GM21737 (cell line): ENCODE data around the gene JSRP1.
A peak's percentile ranks its signal among the peaks of the same experiment; 100 is the strongest.
"Not testable (repeated sequence)": the region's sequence is repeated elsewhere in the genome, so short reads cannot be mapped to it uniquely, and the experiment has no call there.

Source experiments
- ATAC-seq: cut with Tn5 transposase; IDR thresholded peaks from one replicate; pipeline ENCODE4 v1.9.1; 2021; ENCODE audit warnings: mild to moderate bottlenecking, moderate library complexity; ENCODE audit not compliant: unreplicated experiment

The JSRP1 gene

GRCh38 chr19:2282062-2282861 lies 26.0 kb upstream of the JSRP1 start, which contains the start of gene PEAK3:
Gene PEAK3, minus strand, starts transcription at chr19:2282175. Its CDS starts 1,244 bp downstream, at chr19:2280931.
- no peak for ATAC-seq

DNA sequence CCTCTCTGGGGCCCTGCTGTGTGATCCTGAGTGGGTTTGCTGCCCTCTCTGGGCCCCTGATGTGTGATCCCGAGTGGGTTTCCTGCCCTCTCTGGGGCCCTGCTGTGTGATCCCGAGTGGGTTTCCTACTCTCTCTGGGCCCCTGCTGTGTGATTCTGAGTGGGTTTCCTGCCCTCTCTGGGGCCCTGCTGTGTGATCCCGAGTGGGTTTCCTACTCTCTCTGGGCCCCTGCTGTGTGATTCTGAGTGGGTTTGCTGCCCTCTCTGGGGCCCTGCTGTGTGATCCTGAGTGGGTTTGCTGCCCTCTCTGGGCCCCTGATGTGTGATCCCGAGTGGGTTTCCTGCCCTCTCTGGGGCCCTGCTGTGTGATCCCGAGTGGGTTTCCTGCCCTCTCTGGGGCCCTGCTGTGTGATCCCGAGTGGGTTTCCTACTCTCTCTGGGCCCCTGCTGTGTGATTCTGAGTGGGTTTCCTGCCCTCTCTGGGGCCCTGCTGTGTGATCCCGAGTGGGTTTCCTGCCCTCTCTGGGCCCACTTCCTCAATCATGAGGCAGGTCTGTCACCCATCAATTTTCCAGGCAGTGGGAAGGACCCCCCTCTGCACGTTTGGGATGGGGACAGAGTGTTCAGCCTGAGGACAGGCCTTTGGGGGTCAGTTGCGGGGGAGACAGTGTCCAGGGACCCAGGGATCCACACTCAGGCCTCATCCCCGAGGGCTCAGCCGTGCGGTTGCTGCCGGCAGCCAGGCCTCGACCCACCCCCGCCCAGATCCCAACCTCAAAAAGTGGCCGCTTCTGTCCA lies 25.2 kb upstream of the JSRP1 start:
- ATAC-seq, result not testable (repeated sequence)

DNA sequence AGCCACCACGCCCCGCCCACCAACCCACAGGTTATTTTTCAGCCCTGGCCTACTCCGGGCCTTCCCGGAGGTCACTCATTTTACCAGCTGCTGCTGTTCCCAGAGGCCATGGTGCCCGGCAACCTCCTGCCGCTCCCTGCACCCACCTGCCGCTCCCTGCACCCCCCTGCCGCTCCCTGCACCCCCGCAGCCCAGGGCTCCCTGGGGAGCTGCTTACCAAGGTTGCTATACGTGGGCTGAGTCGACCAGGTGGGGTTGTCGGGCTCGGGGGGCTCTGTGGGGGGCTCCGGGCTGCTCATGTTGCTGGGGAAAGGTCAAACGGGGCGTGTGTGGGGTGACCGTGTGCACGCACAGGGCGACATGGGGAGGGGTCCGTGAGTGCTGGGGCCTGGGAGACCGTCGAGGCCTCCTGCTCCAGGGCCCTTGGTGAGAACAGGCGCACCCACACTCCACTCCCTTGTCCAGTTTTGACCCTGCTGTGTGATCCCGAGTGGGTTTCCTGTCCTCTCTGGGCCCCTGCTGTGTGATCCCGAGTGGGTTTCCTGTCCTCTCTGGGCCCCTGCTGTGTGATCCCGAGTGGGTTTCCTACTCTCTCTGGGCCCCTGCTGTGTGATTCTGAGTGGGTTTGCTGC lies 24.5 kb upstream of the JSRP1 start:
- ATAC-seq, result no peak

GRCh38 chr19:2278459-2279158 lies 22.4 kb upstream of the JSRP1 start:
- ATAC-seq, result no peak

DNA sequence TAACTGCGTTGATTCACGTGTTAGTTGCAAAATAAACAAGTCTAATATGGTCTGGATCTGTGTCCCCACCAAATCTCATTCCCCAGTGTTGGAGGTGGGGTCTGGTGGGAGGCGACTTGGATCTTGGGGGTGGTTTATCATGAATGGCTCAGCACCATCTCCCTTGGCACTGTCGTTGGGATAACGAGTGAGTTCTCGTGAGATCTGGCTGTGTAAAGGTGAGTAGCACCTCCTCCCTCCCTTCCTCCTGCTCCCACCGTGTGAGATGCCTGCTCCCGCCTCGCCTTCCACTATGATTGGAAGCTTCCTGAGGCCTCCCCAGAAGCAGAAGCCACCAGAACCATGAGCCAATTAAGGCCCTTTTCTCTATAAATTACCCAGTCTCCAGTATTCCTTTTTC lies 20.9 kb upstream of the JSRP1 start:
- ATAC-seq, result no peak

GRCh38 chr19:2276429-2276986 lies 20.3 kb upstream of the JSRP1 start:
- no peak for ATAC-seq

DNA sequence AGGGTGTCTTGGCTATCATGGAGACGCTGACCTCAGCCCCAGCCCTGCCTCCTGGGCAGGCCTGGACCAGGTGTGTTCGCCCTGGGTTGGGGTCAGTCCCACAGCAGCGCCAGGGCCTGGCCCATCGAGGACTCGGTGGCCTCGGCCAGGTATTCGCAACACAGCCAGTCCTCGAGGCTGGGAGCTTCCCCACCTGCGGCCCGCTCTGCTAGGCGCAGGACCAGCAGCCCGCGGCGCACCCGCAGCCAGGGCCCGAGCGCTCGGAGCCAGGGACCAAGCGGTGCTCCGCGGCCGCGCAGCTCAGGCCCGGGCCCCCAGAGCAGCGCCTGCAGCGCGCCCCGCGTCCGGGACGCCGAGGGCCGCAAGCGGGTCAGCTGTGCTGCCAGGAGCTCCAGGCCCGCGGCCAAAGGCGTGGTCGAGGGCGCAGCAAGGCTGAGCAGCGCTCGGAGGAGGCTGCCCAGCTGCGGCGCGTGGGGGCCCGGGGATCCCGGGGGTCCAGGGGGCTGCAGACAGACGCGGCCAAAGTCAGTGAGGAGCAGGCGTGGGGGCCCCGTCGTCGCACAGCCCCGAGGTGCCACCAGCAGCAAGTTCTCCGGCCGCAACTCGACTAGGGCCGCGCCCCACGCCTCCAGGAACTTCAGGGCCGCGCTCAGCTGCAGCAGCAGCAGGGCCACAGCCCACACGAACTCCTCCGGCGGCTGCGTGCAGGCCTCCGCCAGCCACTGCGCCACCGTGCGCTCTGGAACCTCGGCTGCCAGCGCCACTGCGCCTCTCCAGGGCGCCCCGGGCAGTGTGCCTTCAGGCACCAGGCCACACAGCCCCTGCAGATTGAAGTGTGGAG lies 19.6 kb upstream of the JSRP1 start:
- no peak for ATAC-seq

- ATAC-seq, result no peak
These were observed 18.8 kb upstream of the JSRP1 start for GRCh38 chr19:2274931-2275535.

DNA sequence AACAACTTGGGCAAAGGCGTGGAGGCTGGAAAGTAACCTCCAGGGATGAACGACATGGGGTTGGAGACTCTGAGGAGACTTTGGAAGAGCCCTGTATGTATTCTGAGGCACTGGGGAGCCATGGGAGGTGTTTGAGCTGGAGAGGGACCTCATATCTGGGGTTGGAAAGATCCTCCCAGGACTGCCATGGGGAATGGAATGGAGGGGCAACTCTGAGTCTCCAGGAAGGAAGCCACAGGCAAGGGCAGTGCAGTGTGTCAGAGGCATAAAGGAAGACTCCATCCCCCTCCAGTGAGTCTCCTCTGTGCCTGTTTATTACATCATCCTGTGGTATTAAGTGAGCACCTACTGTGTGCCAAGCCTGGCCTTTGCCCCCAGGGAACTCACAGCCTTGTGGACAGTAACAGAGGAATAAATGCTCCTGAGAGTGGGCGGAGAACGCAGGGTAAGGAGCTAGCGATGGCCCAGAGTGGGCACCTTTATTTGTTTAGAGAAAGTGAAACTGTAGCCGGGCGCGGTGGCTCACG lies 18.0 kb upstream of the JSRP1 start:
- ATAC-seq, result no peak

DNA sequence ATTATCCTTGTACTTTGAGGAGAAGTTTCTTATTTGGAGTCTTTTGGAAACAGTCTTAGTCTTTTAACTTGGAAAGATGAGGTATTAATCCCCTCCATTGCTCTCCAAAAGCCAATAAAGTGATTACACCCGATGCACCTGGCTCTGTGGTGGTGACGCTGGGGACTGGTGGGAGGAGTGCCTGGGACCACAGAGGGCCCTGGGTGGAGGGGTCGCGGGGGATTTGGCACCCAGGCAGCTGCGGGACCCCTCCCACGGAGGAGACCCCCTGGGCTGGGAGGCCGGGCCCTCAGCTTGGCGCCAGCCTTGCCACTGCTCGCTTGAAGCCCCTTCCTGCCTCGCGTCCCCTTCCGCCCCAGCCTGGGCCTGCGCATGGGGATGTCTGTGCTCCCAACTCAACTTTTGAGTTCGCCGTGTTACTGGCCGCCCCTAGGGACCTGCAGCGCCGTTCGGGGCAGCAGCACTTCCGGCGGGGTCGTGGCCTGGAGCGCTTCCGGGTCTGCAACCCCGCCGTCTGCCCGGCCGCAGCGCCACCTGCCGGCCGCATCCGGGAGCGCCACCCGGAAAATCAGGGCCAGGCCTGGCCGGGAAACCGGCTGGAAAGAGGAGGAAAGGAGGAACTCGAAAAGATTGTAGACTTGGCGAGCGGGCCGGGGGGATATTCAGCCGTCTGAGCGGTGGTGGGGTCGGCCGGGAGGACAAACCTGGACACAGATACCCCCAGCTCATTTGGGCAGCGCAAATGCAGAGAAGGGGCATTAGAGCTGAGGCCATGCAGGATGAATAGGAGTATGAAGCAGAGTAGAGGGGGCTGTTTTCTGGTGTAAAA lies 17.4 kb upstream of the JSRP1 start:
- ATAC-seq, result peak; percentile 28

DNA sequence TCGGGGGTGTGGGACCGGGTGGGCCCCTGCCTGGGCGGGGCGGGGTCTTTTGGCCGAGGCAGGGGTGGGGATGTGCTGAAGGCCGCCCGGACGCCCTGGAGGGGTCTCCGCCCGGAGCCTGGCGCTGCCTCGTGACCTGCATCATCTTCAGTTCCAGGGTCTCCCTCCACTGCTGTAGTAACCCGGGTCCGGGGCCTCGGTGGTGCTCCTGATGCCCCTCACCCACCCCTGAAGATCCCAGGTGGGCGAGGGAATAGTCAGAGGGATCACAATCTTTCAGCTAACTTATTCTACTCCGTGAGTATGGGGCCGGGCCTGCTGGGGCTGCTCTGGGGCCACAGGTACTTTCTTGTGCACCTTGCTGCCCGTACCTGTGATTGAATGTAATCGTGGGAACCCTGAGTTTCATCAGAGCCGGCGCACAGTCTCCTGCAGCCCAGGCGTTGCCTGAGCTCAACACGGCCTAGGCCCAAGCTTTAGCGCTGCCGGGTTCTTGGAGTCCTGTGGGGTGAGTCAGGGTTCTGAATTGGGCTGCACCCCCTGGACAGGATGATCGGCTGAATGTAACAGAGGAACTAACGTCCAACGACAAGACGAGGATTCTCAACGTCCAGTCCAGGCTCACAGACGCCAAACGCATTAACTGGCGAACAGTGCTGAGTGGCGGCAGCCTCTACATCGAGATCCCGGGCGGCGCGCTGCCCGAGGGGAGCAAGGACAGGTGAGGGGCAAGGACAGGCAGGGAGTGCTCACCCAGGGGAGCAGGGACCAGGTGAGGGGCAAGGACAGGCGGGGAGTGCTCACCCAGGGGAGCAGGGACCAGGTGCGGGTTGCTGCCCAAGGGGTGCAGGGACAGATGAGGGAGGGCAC lies 15.3 kb upstream of the JSRP1 start:
- no peak for ATAC-seq

DNA sequence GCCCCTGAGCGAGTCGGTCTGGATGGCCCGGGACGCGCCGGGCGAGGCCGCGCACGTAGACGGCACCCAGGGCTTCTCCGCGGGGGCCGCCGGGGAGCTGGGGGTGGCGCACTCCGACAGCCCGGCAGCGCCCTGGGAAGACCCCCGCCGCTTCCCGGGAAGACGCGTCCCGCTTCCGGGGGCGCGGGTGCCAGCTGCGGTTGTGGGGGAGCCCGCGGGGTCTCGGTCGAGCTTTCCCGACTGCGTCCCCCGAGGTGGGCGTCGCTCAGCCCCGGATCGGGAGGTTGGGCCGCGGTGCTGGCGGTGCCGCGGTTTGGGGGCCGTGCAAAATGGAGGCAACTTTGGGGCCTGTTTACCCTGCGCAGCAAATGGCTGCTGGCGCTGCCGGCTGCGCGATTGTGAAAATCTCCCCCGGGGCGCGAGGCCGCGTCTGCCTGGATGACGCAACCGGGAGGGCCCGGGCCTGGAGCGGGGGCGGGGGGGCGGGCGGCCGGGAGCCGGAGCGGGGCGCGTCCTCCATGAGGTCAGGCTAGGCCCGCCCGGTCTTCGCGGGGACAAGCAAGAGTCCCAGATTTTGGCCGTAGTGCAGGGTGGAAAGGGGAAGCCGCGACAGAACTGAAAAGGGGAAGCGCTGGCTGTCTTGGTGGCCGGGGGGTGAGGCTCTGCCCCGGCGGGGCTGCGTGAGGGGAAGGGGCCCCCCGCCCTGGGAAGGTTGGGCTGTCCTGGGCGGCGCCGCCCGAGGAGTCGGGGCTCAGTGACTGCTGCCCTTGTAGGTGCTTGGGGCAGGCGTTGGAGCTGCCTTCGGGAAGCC lies 14.4 kb upstream of the JSRP1 start:
- ATAC-seq, result no peak

GRCh38 chr19:2270157-2270422 lies 13.9 kb upstream of the JSRP1 start:
- ATAC-seq, result no peak

- ATAC-seq, result peak; percentile 42
These were observed 13.3 kb upstream of the JSRP1 start for GRCh38 chr19:2269244-2270156.

GRCh38 chr19:2268861-2269243 lies 12.6 kb upstream of the JSRP1 start:
- no peak for ATAC-seq

DNA sequence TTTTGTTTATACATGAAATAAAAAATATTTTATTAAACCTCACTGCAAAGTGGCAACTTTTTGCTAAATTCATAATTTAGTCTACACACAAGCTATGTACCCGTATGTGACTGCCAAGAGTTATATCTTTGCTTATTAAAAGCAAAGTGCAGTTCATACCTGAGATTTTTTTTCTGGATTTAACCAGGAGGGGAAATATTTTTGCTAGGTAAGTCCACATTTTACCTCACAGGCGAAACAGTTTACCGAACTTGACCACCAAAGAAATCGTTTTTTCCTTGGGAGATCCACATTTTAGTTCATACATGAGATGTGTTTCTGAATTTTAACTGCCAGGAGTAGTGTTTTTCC lies 12.2 kb upstream of the JSRP1 start:
- ATAC-seq, result no peak
